GM21390 (cell line): Measurements from ENCODE around the gene PRDM16.

Experiments
- ATAC-seq: cut with Tn5 transposase; IDR thresholded peaks from one replicate; pipeline ENCODE4 v1.9.1; 2021; ENCODE audit not compliant: unreplicated experiment

PRDM16 gene

GRCh38 chr1:3032371-3033039 is 36.5 kb upstream of the PRDM16 start:
- no peak for ATAC-seq

GRCh38 chr1:3033040-3033789 is 35.8 kb upstream of the PRDM16 start:
- ATAC-seq: no peak

- ATAC-seq: no peak
Measured at GRCh38 chr1:3033790-3034090, 35.3 kb upstream of the PRDM16 start.

GRCh38 chr1:3034162-3034561 is 34.8 kb upstream of the PRDM16 start:
- no peak for ATAC-seq

DNA sequence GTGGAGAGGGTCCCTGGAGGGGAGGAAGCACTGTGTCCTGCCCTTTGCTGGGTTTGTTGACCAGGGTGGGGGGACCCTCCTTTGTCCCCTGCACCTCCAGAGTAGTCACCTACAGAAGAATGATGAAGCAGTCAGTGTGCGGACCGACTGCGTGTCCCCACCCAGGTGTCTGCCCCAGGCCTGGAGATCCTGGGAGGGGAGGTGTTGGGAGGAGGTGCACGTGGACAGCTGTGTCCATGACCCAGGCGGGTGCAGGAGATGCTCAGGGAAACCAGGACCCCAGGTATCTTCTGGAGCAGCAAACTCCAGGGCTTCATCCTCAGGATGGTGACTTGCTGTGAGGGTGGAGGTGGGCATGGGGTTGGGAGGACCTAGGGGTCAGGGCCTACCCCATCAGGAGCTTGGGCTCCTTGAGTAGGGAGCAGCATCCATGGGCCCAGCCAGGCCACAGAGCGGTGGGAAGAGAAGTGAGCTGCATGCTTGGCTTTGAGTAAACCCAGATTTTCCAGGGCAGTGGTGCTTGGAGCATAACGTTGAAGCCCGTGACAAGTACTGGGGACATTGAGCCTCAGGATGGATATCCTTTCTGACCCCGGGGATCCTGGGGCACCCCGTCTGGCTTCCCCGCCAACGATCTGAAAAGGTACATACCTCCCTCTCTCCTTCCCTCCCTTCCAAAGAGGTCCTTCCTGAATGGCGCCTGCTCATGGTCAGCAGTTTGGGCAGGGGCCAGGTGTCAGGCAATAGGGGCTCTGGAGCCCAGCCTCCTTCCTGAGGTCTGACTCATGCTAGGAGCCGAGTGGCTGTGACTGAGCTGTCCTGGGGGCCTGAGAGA is 34.1 kb upstream of the PRDM16 start:
- no peak for ATAC-seq

DNA sequence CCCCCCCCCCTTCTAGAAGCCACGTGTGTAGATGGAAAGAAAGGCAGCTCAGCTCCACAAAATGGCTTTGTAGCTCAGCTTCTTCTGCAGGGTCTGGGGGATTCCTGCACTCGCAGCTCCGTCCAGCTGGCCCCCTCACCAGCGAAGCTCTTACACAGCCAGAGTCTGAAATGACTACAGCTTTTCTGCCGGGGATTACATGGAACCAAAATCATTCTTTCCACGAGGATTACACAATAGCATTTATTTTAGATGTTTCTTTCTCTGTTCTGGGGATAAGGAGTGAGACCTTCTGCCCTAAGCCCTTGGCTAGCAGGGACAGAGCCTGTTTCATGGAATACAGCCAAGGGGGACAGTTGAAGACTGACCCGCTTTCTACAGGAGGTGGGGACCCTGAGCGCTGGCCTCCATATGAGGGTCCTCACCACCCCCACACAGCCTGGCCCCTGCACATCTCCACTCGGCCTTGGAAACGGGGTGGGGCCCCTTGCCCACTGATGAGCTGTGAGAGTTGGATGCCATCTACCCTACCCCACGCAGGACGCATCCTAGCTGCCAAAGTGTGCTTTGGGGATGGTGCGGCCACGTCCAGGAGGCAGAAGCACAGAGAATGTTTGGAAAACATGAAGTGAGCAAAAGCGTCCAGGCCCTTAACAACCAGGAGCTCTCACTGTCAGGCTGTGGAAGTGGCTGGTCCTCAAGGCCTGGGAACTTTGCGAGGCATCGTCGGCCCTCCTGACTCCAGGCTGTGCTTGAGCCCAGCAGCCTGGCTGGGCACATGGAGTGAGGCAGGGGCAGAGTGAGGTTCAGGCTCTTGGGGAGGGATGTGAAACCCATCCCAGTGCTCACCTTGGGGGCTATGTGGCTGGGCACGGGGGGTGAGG is 33.2 kb upstream of the PRDM16 start:
- no peak for ATAC-seq

DNA sequence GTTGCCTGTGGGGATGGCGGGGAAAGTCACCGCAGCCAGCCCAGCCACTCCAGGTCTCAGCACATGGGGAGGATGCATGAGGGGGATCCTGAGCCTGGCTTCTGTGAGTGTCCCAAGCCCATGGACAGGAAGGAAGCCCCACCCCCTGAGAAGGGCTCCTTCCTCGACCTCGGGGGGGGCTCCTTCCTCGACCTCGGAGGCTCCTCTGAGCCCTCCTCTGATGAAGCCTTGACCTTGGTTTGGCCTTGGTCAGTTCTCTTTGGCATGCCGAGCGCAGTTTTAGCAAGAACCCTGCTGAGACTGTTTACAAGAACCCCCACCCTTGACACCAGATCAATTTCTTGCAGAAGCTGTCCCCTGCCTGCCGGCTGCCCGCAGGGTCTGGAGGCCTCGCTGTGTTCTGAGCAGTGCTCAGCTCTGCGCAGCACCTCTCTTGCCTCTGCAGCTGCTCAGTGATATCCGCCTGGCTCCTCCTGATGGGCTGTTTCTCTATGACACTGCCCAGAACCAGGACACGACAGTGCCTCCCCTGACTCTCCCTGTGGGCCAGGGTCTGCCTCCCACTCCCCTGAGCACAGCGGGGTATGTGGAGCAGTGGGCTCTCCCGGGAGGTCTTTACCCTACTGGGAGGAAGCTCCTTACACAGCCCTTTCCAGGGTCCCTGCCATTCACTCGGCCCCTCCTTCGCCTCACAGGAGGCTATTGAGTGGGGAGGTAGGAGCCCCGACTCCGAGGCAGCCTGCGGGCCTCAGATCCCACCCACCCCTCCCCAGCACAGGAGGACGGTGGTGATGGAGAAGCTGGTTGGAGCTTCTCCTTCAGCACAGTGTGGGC is 32.3 kb upstream of the PRDM16 start:
- ATAC-seq: no peak

DNA sequence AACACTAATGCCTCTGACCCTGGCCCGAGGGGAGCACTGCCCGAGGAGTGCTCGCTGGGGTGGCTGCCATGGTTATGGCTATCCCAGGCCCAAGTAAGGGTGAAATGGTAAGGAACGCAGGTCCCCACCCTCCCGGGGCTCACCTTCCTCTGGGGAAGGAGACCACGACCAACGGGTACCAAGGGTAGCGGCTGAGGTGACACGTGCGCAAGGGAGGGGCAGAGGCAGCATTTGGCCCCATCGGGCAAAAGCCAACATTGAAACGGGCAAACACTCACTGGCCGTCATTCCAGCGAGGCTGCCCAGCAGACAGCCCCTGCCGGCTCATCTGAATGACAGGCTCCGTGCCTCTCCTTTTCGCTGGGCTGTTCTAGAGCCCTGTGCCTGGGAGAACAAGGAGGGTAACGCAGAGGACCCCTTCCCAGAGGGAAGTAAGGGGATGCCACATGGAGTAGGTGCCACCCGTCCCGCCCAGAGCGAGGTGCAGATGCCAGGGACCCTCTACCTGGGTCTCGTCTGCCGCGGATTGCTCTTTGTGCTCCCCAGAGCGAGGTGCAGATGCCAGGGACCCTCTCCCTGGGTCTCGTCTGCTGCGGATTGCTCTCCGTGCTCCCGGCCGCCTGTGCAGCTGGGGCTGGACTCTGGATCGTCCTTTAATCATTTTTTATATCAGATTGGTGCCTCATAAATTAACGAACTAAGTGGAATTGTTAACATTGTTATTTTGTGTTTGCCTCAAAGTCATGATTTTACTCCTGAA is 31.5 kb upstream of the PRDM16 start:
- no peak for ATAC-seq

GRCh38 chr1:3038113-3038551 is 30.9 kb upstream of the PRDM16 start:
- ATAC-seq: no peak

DNA sequence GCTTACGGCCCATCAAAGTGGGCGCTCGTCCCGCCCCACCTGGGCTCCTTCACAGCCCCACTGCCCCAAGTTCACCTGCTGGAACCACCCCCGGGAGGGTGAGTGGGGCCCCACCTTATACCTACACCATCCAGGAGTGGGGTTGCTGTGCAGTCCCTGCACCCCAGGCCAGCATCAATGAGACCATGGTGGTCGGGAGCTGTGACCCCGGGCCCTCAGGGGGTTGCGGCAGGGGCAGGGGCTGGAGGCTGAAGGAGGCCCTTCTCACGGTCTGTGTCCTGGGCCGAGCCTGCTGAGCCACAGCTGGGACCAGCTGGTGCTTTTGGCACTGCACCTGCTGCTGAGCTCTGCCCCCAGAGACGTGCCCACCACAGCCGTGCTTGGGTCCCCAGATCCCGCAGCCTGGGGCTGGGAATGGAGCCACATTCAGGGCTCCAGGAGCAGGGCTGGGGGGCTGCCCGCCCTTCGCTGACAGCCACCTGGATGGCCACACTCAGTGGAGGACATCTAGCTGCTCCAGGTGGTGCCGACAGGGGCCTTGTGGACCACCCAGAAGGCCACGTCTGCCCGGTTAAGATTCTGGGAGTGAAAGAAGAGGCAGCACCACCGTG is 30.3 kb upstream of the PRDM16 start:
- ATAC-seq: no peak

GRCh38 chr1:3040004-3040403 is 29.0 kb upstream of the PRDM16 start:
- no peak for ATAC-seq

DNA sequence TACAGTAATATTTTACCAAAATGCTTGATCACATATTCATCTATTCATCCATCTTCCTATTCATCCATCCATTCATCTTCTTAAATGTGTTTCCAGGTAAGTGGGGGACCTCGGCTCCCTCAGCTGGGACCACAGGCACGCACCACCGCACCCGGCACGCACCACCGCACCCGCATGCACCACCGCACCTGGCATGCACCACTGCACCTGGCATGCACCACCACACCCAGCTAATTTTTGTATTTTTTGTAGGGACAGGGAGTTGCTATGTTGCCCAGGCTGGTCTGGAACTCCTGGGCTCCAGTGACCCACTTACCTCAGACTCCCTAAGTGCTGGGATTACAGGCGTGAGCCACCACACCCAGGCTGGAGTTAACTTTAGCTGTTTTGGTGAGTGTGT is 26.5 kb upstream of the PRDM16 start:
- ATAC-seq: no peak

DNA sequence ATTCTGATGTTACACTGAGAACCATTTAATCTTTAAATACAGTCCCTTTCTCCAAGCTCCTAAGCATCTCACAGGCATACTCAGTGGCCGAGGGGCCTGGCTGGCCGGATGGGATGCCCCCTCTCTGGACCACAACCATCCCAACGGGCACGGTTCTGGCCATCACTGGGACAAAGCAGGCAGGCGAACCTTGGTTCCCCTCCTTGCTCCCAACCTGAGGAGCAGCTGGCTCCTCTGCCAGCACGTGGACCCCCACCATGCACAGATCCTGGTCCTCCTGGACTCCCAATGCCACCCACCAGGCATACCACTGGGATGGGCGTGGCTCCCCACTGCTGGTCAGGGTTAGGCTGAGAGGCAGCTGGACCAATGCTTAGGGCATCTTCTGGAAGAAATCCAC is 19.8 kb upstream of the PRDM16 start:
- ATAC-seq: no peak

GRCh38 chr1:3049905-3050304 is 19.1 kb upstream of the PRDM16 start:
- ATAC-seq: no peak

DNA sequence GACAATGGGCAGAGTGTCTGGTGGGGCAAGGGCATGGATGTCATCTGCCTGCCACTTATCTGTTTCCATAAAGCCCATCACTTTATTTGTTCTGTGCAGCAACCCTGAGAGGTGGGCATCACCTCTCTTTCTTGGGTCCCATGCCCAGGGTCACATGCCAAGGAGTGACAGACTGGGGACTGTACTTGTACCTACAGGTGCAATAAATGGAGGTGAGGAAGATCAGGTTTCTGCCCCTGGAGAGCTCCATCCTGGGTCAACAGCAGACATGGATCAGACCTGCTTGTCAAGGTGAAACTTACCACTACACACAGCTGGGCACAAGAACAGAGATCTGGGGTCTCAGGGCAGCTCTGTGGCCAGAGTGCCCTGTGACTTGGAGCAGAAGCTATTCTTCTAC is 18.4 kb upstream of the PRDM16 start:
- ATAC-seq: no peak

DNA sequence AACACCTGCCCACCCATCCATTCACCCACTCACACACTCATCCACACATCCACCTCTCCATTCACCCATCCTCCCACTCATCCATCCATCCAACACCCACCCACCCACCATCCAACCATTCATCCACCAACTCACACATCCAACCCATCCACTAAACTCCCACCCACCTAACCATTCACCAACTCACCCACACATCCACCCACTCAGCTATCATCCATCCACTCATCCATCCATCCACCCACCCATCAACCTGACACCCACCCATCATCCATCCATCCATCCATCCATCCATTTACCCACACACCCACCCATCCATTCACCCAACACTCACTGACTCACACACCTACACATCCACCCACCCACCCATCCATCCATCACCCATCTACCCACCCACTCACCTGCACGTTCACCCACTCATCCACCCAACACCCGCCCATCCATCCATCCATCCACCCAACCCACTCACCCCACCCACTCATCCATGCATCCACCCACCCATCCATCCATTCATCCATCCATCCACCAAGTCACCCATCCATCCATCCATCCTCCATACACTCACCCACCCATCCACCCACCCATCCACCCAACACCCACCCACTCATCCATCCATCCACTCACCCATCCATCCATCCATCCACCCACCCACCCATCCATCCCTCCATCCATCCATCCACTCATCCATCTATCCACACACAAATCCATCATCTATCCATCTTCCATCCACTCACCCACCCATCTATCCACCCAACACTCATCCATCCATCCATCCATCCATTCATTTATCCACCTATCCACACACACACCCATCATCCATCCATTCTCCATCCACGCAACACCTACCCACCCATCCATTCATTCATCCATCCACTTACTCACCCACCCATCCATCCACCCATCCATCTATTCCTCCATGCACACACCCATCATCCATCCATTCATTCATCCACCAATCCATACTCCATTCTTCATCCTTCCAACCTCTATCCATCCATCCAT is 17.4 kb upstream of the PRDM16 start:
- no peak for ATAC-seq

DNA sequence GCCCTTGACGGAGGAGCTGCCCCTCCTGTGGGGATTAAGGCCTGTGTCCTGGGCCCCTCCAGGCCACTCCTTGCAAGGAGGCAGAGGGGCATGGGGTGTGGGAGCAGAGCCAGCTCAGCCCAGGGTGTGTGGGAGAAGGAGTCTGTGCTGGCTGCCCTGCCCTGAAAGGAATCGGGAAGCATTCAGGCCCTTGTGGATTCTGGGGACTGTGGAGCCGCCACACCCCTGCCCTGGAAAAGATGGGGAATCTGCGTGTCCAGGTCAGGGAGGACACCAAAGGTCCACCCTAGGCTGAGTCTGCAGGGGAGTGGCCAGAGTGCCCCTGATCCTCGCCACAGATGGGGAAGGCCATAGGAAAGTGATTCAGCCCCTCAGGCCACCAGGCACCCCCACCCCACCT is 16.5 kb upstream of the PRDM16 start:
- no peak for ATAC-seq
